Measurements from ENCODE around the gene CIP2A. TPM values are rescaled to one million over a fixed set of nuclear protein-coding genes. Genes with fewer than 3 reads are reported as not detected.

The CIP2A gene
- total and polyA plus RNA-seq, 9 donors = 1.7 to 6.3 (median 4.3) TPM

DNA sequence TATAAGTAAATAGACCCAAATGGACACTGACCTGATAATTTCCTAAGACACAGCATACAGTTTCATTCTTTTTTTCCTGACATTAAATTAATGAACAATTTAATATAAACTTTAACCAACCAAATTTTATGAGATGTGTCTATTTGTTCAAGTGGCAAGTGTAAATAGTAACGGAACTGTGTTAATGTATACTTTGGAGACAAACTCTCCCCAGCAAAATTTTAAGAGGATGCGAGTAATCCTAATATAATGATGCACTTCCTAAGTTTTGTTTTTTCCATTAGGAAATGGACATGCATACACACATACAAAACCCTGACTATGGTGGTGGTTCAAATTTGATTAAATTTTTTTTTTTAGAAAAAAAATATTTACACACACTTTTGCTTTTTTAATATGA, 40.4 kb downstream of the CIP2A start:
- no peaks in the 10 kb centered on the region for H3K9me3 ChIP-seq
- no peaks in the 10 kb centered on the region for H3K36me3 ChIP-seq
- intact Hi-C loops (cut with DNase I) = loop anchor here in 1 of 4 donors (5.0 kb wide), 1 partner anchor 57 kb away; no protein-coding TSS in a partner anchor
- H3K4me3 ChIP-seq = no peak overlapping the region
- TF ChIP-seq, protein P1, sequence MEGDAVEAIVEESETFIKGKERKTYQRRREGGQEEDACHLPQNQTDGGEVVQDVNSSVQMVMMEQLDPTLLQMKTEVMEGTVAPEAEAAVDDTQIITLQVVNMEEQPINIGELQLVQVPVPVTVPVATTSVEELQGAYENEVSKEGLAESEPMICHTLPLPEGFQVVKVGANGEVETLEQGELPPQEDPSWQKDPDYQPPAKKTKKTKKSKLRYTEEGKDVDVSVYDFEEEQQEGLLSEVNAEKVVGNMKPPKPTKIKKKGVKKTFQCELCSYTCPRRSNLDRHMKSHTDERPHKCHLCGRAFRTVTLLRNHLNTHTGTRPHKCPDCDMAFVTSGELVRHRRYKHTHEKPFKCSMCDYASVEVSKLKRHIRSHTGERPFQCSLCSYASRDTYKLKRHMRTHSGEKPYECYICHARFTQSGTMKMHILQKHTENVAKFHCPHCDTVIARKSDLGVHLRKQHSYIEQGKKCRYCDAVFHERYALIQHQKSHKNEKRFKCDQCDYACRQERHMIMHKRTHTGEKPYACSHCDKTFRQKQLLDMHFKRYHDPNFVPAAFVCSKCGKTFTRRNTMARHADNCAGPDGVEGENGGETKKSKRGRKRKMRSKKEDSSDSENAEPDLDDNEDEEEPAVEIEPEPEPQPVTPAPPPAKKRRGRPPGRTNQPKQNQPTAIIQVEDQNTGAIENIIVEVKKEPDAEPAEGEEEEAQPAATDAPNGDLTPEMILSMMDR (IDR thresholded peaks at IDR 0.05) = no peak
- TF ChIP-seq POLR2A (IDR thresholded peaks at IDR 0.05) = no peak
- TF ChIP-seq EP300 (IDR thresholded peaks at IDR 0.05) = no peak
- DNase-seq = no peak
- no peaks in the 10 kb centered on the region for H3K4me1 ChIP-seq (ENCODE audit: insufficient read depth)
- 97 to 98% (median 97%) methylated on average over 2 of the region's 2 CpGs for WGBS, 3 donors
- no peak overlapping the region for H3K27ac ChIP-seq
- H3K27me3 ChIP-seq = no peaks in the 10 kb centered on the region

DNA sequence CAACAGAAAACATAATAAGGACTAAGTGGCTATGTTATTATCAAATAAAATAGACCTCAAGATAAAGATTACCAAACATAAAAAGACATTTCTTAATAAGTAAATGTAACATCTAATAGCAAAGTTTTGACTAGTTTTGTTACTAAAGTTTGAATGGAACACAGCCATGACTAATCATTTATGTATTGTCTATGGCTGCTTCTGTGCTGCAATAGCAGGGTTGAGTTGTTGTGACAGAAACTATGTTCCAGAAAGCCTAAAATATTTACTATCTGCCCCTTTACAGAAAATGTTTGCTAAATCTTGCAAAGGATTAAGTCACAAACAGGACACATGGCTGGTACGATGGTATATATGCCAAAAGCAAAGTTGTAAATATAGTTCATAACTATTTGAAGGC, 40.9 kb downstream of the CIP2A start:
- 57 to 68% (median 68%) methylated on average over 1 of the region's 1 CpG for WGBS, 3 donors

DNA sequence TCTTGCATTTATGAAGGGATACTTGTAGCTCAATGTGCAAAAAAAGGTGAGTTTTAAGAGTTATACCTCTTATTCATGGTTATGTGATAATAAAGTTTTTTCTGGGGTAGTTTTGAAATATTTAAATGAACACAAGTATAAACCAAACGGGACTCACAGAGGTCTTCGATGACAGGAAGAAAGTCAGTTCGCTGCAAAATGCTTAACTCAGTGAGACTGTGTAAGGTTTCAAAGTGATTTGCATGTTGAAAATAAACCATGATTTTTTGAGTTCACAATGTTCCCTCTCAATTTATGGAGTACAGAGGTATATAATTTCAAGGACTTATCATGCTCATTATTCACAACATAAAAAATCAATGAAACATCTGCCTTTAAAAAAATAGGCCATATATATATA, 42.5 kb downstream of the CIP2A start:
- no peak overlapping the region for H3K4me3 ChIP-seq
- WGBS, 3 donors = 45 to 56% (median 47%) methylated on average over 3 of the region's 3 CpGs
- intact Hi-C loops (cut with DNase I) = loop anchor here in 1 of 4 donors (5.0 kb wide), 1 partner anchor 54 kb away; no protein-coding TSS in a partner anchor
- no peaks in the 10 kb centered on the region for H3K9me3 ChIP-seq
- TF ChIP-seq, protein P1 (IDR thresholded peaks at IDR 0.05) = no peak
- no peak for TF ChIP-seq POLR2A (IDR thresholded peaks at IDR 0.05)
- TF ChIP-seq EP300 (IDR thresholded peaks at IDR 0.05) = no peak
- H3K4me1 ChIP-seq (ENCODE audit: insufficient read depth) = no peaks in the 10 kb centered on the region
- no peak overlapping the region for H3K27ac ChIP-seq
- DNase-seq = no peak
- H3K36me3 ChIP-seq = no peaks in the 10 kb centered on the region
- H3K27me3 ChIP-seq = no peaks in the 10 kb centered on the region

More for the DNA sequence above, 40.9 kb downstream of the CIP2A start:
- Histone ChIP-seq H3K4me1 (ENCODE audit: insufficient read depth) (no peaks in the 10 kb centered on the region), H3K9me3 (no peaks in the 10 kb centered on the region), H3K4me3 (no peak overlapping the region), H3K36me3 (no peaks in the 10 kb centered on the region), H3K27ac (no peak overlapping the region), H3K27me3 (no peaks in the 10 kb centered on the region)
- intact Hi-C loops (cut with DNase I) = loop anchor here in 1 of 4 donors (5.0 kb wide), 1 partner anchor 56 kb away; no protein-coding TSS in a partner anchor
- no peak for DNase-seq
- TF ChIP-seq, protein P1 (IDR thresholded peaks at IDR 0.05) = no peak
- TF ChIP-seq POLR2A (IDR thresholded peaks at IDR 0.05) (no peak), EP300 (IDR thresholded peaks at IDR 0.05) (no peak)

DNA sequence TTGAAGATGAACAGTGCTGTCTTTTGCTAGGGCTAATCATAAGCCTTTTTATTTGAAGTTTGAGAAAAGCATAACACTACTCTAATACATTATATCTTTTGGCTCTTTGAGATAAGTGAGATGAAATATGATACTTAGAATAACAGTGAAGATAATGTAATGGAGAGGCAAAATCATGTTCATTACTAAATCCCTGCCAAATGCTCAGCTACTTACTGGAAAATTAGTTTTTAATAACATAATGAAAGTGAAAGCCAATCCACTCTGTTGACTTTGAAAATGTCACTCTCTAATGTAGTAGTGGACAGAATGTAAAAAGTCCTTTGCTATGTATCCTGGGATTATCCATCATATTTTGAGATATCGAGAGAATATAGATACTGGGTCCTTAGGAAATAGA, 43.0 kb downstream of the CIP2A start:
- Histone ChIP-seq H3K4me1 (ENCODE audit: insufficient read depth) (no peaks in the 10 kb centered on the region), H3K4me3 (no peak overlapping the region), H3K27ac (no peak overlapping the region), H3K27me3 (no peaks in the 10 kb centered on the region), H3K36me3 (no peaks in the 10 kb centered on the region), H3K9me3 (no peaks in the 10 kb centered on the region)
- TF ChIP-seq, protein P1 (IDR thresholded peaks at IDR 0.05) = no peak
- TF ChIP-seq EP300 (IDR thresholded peaks at IDR 0.05) (no peak), POLR2A (IDR thresholded peaks at IDR 0.05) (no peak)
- no peak for DNase-seq
- intact Hi-C loops (cut with DNase I) = loop anchor here in 1 of 4 donors (5.0 kb wide), 1 partner anchor 54 kb away; no protein-coding TSS in a partner anchor
- WGBS, 3 donors = 27 to 42% (median 34%) methylated on average over 1 of the region's 1 CpG
